Measurements from ENCODE around the gene NFATC2.

NFATC2 gene

DNA sequence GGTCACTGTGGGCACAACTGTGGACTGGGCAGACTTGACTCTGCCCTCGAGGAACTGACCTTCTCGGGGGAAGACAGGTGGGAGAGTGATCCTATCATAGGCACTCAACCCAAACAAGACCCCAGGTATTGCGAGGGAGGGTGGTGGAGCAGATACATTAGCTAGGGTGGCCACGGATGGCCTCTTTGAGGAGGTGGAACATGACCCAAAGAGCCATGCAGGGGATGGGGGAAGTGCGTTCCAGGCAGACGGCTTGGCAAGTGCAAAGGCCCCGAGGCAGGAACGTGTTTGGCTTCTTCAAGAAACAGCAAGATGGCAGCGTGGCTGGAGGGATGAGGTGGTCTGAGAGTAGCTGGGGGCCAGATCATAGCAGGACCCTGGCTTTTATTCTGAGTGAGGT is 167.6 kb downstream of the NFATC2 start:
- no peak for DNase-seq (ENCODE audit: low spot score)

GRCh38 chr20:51374456-51374830 is 168.1 kb downstream of the NFATC2 start:
- no peak for DNase-seq (ENCODE audit: low spot score)

- DNase-seq (ENCODE audit: low spot score), result no peak
Measured at GRCh38 chr20:51373713-51374455, 168.6 kb downstream of the NFATC2 start.

- no peak for DNase-seq (ENCODE audit: low spot score)
Measured at GRCh38 chr20:51372966-51373365, 169.6 kb downstream of the NFATC2 start.

DNA sequence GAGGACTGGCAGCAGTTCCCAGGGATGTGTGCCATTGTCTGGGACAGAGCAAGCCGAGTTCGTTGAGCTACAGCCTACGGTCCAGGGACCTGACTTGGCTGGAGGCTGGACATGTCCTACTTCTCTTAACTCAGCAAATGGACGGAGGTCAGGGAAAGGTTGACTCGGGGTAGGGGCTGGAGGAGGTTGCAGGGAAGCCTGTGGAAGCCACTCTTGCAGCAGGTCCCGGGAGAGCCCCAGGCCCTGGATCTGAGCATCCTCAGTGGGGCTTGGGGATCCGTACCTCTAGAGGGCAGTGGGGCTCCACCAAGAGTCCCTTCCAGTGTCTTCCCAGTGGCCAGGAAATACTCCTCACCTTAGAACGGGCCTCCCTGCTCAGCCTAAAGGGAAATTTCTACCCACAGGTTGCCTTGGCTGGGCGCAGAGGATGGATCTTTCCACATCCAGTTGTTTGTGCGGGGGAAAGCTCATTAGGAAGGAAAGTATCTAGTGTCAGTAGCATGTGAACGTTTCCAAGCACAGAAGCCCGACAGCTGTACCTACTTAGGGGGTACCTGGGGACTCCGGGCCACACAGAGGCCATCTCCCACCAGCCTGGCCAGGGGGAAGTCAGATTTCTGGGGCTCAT is 170.2 kb downstream of the NFATC2 start:
- DNase-seq (ENCODE audit: low spot score), result peak; percentile 82

DNA sequence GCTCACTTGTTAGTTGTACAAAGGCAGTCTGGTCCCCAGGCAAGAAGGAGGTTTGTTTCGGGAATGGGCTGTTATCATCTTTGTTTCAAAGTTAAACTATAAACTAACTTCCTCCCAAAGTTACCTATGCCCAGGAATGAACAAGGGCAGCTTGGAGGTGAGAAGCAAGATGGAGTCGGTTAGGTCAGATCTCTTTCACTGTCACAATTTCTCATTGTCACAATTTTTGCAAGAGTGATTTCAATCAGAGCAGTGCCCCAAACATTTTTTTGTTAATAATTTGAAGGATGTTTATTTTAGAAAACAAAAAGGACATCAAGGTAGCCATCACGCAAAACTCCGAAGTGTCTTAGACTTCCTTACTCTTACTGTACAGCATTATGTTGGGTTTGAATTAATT is 170.8 kb downstream of the NFATC2 start:
- no peak for DNase-seq (ENCODE audit: low spot score)

GRCh38 chr20:51369503-51369902 is 173.0 kb downstream of the NFATC2 start:
- no peak for DNase-seq (ENCODE audit: low spot score)

- no peak for DNase-seq (ENCODE audit: low spot score)
Measured at GRCh38 chr20:51368461-51369211, 173.9 kb downstream of the NFATC2 start.

GRCh38 chr20:51366155-51366886 is 176.2 kb downstream of the NFATC2 start:
- no peak for DNase-seq (ENCODE audit: low spot score)

GRCh38 chr20:51365670-51366069 is 176.8 kb downstream of the NFATC2 start:
- DNase-seq (ENCODE audit: low spot score), result no peak

- DNase-seq (ENCODE audit: low spot score), result no peak
Measured at GRCh38 chr20:51363813-51364212, 178.7 kb downstream of the NFATC2 start.

GRCh38 chr20:51363378-51363777 is 179.1 kb downstream of the NFATC2 start:
- no peak for DNase-seq (ENCODE audit: low spot score)

DNA sequence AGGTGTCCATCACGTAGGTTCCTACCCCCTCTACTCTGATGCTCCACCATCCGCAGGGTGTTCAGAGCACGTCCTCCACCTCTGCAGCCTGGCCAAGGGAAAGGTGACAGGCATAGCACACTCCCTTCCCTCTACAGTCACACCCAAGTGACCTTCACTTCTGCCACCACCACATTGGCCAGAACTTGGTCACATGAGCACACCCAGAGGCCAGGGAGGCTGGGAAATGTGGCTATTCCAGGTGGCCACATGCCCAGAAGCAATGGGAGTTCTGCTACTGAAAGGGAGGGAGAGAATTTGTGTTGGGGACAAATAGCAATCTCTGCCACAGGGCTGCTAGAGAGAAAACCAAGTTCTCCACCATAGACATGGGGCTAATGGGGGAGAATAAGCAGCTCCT is 180.3 kb downstream of the NFATC2 start:
- no peak for DNase-seq (ENCODE audit: low spot score)

- no peak for DNase-seq (ENCODE audit: low spot score)
Measured at GRCh38 chr20:51361258-51361657, 181.3 kb downstream of the NFATC2 start.

- DNase-seq (ENCODE audit: low spot score), result no peak
Measured at GRCh38 chr20:51360451-51361201, 181.9 kb downstream of the NFATC2 start.

DNA sequence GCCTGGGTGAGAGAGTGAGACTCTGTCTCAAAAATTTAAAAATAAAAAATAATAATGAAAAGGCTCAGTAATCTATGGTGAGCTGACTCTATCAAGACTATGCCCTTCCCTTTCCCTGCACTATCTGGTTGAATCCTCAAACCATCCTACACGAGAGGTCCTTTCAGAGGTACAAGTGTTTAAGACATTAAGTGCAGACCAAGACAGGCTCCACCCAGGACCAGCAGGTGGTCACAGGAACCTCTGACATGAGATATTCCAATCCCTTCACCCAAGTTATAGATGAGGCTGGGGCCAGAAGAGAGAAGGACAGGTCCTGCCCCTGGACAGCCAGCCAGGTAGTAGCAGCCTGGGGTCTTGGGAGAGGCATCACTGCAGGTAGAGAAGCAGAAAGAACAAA is 182.6 kb downstream of the NFATC2 start:
- DNase-seq (ENCODE audit: low spot score), result no peak

DNA sequence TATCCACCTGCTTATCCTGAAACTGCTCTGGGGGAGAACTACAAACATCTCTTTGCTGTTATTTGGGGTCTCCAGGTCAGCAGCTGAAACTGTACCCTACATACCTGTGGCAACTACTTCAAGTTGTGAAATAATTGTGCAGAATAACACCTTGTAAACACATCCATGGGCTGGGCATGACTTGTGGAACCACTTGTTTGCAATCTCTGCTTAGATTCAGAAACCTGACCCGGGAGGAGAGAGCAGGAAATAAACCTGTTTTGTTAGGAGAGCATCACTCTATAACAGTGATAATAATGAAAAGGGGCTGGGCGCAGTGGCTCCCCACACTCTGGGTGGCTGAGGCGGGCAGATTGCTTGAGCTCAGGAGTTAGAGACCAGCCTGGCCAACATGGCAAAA is 183.1 kb downstream of the NFATC2 start:
- DNase-seq (ENCODE audit: low spot score), result no peak

DNA sequence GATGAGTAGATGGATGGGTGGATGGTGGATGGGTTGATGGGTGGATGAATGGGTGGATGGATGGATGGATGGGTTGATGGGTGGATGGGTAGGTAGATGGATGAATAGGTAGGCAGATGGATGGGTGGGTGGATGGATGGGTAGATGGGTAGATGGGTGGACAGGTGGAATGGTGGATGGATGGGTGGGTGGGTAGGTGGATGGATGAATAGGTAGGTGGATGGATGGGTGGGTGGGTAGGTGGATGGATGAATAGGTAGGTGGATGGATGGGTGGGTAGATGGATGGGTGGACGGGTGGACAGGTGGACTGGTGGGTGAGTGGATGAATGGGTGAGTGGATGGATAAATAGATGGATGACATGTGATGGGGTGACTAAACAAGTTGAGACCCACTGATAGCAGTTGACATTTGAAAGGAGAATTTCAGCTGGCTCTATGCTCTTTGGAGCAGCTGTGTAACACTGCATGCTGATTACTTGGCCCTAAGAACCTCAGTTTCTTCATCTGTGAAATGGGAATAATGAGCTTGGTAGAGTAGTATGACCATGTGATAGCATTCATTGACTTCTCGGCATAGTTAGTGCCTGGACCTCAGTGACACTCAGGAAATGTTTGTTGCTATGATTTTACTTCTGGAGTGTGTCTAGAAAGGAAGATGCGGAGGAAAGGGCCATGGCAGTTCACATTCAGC is 184.3 kb downstream of the NFATC2 start:
- no peak for DNase-seq (ENCODE audit: low spot score)

DNA sequence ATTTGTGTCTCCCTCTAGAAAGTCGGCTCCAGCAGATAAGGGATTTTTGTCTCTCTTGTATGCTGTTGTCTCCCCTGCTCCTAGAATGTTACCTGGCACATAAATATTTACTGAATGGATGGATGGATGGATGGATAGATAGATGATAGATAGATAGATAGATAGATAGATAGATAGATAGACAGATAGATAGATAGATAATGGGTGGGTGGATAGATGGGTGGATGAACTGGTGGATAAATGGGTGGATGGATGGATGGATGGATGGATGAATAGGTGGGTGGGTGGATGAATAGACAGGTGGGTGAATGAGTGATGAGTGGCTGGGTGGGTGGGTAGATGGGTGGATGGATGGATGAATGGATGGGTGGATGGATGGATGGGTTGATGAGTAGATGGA is 185.0 kb downstream of the NFATC2 start:
- no peak for DNase-seq (ENCODE audit: low spot score)

DNA sequence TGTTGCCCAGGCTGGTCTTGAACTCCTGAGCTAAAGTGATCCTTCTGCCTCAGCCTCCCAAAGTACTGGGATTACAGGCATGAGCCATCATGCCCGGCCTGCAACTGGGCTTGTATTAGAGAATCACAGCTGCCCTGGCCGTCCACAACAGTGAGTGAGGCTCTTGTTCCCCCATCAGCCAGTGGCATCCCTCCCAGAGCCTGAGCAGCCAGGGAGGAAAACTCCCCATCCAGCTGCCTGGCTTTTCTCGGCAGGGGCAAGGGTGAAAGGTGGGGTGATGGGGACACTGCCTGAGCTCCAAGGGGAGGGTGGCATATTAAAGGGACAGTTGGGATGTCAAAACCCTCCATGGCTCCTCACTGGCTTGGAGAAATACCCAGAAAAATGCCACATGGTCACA is 185.6 kb downstream of the NFATC2 start:
- no peak for DNase-seq (ENCODE audit: low spot score)

DNA sequence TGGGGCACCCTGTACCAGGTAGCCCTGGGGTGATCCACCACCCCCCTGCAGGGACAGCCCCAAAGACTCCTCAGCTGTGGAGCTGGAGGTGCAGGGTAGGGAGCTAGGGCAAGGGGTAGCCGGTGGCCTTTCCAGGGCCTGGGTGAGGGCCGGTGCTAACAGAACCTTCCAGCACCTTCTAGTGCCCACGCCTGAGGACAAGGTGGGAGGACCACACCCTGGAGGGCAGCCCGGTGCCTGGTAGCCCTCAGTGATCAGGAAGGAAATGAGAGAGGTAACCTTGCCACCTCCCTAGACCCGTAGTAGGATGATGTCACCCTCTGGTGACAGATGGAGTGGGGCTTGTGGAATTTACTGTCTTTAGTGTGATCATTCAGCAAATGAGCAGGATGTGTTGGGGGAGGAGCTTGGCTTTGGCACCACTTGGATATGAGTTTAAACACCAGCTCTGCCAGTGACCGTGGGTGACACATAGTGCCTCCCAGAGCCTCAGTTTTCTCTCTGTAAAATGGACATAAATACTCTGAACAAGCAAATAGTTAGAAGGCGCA is 187.7 kb downstream of the NFATC2 start:
- no peak for DNase-seq (ENCODE audit: low spot score)
